NCI-H524 (cell line): ENCODE measurements around the gene MTUS2.

Source experiments
- DNase-seq, 2 experiments: peaks; one replicate each; lab custom pipeline; 2025; lab: John Stamatoyannopoulos, UW

Gene MTUS2

DNA sequence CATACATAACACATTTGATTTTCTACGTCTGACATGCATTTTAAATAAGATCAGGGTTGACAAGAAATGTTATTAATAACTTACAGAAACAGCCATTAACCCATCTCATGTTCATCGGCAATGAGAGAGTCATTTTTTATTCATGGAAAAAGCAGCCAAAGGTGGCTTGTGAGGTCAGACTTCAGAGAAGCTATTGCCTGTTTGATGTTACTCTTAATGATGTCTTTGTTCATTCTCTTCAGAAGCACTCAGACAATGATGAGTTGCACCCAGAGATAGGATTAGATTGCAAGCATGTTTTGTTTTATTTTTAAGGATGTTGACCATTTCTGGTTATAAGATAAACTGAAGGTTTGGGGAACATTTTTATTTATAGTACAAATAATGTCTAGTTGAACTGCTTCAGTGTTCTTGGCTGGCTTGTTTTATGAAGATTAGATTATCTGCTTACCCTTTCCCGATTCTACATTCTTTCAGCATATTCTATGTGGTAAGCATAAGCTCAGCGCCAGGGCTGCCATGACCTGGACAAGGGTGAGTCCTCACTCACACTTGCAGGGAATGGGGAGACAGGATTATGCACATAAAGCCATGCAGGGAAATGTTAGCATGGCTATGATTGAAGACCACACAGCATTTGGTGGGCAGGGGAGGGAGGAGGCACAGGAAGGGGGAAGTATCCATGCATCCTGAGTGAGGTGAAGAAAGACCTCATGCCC is 288.1 kb downstream of the MTUS2 start:
- no peak for DNase-seq

DNA sequence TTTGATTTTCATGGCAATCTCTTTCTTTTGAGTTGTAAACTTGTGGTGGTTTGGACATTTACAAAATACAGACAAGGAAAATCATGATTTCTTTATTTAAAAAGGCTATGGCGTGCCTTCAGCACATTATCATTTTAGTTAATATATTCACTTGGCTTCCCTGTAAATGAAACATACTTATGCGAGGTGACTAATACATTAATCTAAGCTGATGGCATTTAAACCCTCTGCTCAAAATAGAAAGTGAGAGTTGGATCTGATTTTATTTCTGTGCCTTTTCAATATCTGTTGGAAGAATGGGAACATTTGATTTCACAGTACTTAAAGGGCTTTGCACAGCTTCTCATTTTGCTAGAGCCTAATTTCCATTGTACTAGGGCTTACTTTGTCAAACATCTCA is 289.8 kb downstream of the MTUS2 start:
- no peak for DNase-seq

DNA sequence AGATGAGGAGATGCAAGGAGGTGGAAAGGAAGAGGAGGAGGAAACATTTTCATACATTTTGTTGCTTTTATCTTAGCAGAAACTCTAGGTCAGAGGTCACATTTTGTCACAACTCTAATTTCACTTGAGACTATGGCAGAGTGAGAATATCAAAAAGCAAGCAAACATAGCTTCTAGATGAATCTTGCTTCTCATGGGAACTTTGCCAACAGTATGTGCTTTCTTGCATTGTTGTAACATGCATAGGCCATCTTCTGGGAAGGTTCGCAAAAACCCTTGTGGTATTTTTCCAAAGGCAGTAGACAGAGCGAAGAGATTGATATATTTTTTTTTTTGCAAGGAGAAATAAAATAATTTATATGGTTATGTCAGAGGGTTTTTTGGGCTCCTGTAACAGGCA is 291.3 kb downstream of the MTUS2 start:
- DNase-seq, result no peak

DNA sequence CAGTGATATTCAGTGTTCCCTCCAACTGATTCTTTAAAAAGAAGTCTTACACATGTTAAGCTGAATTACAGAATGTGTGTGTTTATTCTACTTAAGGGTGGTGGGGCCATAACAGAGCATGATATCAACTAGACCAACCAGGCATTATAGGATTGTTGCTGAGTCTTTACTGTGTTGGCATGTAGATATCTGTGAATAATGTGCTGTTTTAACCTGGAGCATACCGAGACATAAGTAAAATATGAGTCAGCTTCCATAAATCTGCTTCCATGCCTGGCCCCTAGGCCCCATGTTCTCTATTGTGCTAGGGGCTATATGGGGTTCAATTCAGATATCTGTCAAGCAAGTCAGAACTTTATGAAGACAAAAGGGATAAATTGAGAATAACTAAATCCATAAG is 295.7 kb downstream of the MTUS2 start:
- no peak for DNase-seq

GRCh38 chr13:29117663-29118062 is 297.5 kb downstream of the MTUS2 start:
- no peak for DNase-seq

GRCh38 chr13:29118471-29118870 is 298.3 kb downstream of the MTUS2 start:
- no peak for DNase-seq

GRCh38 chr13:29125191-29125933 is 305.2 kb downstream of the MTUS2 start:
- no peak for DNase-seq

GRCh38 chr13:29125934-29126424 is 305.8 kb downstream of the MTUS2 start:
- DNase-seq, result no peak

GRCh38 chr13:29129616-29130015 is 309.5 kb downstream of the MTUS2 start:
- no peak for DNase-seq

- DNase-seq, result no peak
Observed at GRCh38 chr13:29131159-29131558, 311.0 kb downstream of the MTUS2 start.

DNA sequence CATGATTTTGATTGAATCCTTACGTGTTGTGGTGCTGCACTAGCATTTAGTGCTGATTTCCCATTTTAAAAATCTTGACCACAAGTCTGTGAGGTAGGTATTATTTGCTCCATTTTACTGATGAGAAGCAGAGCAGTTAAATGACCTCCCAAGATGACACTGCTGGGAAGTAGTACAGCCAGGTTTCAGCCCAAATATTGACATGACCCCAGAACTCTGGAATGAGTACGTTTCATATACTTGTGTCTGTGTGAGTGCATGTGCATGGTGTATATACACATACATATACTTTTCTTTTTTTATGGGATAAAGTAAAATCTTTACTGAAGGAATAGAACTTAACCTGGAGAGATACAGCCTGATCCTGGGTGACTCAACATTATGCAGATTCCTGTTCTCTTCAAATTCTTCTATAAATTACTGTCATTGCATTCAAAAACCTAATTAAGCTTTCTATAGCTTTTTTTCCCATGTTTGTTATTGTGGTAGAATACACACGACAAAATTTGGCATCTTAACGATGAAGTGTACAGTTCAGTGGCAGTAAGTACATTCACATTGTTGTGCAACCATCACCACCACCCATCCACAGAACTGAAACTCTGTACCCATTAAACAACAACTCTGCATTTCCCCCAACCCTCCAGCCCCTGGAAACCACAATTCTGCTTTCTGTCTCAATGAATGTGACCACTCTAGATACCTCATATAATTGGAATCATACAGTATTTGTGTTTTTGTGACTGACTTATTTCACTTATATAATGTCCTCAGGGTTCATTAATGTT is 311.9 kb downstream of the MTUS2 start:
- no peak for DNase-seq

DNA sequence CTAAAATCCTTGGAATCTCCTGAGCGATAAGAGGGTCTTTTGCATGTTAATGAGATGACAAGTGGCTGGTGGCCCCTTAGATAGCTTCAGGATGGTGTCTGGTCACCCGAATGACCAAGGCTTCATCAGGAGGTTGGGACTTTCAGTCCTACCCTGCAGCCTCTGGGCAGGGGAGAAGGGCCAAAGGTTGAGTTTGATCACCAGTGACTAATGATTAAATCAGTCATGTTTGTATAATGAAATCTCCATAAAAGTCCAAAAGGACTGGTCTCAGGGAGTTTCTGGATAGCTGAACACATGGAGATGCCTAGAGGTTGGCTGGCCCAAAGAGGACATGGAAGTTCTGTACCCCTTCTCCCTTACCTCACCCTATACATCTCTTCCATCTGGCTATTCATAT is 316.2 kb downstream of the MTUS2 start:
- no peak for DNase-seq

- DNase-seq, result no peak
Observed at GRCh38 chr13:29137016-29137415, 316.9 kb downstream of the MTUS2 start.

DNA sequence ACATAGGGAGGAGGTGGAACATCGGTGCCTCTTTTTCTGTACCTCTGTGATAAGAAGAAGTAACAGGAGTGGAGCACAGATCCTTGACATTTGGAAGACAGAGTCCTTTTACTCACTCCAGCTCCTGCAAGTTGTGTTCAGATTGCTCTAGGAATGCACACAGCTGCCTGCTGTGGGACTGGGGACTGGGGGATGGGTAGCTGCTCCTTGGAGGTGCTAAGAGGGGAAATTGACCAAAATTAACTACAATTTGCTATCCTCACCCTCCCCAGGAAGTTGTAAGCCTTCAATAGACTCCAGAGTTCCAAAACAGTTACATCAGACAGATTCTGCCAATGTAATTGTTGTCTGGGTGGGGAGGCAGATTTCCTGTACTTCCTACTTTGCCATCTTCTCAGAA is 317.9 kb downstream of the MTUS2 start:
- DNase-seq, result no peak

DNA sequence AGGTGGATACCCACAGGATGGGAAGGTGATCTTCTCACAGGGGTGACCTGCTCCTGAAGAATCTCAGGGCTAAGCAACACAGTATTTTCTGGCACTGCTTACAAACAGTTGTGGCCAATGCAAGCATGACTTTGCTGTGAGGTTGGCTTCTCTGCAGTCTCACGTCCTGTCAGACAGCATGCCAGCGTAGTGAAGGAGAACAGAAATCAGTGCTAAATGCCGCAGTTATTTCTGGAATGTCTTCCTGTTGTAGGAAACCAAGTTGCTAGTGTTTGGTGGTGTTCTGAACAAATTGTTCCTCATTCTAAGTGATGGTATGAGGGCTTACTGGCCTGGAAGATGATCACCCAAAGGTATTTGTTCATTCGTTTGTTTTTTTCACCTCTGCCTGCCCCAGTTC is 320.1 kb downstream of the MTUS2 start:
- DNase-seq, result no peak

DNA sequence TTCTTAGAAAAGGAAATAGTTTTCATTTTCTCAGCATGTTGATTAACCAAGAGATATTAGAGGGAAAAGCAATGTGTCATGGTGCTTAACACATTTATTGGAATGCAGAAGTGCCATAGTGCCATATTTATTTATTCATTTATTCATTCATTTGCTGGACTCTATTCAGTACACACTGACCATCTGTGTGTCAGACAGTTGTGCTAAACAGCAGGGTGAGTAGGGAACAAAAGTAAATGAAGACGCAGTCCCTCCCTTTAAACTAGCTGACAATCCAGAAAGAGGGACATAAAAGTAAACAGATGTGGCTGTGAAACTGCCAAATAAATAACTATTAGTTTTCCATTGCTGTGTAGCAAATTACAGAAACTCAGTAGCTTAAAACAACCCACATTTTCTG is 323.7 kb downstream of the MTUS2 start:
- no peak for DNase-seq

GRCh38 chr13:29154390-29154789 is 334.3 kb downstream of the MTUS2 start:
- no peak for DNase-seq

- DNase-seq, result no peak
Observed at GRCh38 chr13:29156136-29156535, 336.0 kb downstream of the MTUS2 start.

- DNase-seq, result no peak
Observed at GRCh38 chr13:29159871-29160270, 339.7 kb downstream of the MTUS2 start.

- DNase-seq, result no peak
Observed at GRCh38 chr13:29160862-29161261, 340.7 kb downstream of the MTUS2 start.

- DNase-seq, result peak in 1 of 2 experiments; percentile 44
Observed at GRCh38 chr13:29161676-29162075, 341.5 kb downstream of the MTUS2 start.

DNA sequence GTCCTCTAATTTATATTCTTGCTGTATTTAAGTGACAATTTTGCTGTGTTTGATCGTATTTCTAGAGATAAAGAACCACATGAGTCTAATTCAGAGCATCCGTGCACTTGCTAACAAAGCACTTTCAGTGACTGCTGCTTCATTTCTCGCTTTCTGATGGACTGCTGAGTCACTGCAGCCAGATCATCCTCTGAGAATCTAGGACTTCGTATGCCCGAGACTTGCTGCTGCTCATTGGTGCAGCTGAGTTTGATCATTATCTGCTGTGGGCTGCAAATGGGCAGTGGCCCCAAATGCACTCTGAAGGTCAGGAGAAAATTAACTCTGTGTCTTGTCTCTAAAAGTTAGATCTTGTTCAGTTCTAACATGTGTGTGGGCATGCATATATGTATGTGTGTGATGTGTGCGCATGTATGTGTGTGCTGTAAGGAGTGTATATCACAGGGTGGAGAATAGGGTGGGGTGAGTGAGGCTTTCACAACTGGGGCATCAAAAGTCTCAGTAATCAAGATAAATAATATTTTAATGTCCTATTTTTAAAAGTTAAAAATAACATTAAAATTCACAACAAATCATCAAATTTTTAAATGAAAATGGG is 342.6 kb downstream of the MTUS2 start:
- DNase-seq, result no peak
